GM21723 (cell line): Measurements from ENCODE around the gene NADSYN1.
A peak's percentile ranks its signal among the peaks of the same experiment; 100 is the strongest.

Experiments
- ATAC-seq: cut with Tn5 transposase; IDR thresholded peaks from one replicate; pipeline ENCODE4 v1.9.1; 2021; ENCODE audit warnings: mild to moderate bottlenecking, moderate library complexity; ENCODE audit not compliant: unreplicated experiment

Gene NADSYN1

DNA sequence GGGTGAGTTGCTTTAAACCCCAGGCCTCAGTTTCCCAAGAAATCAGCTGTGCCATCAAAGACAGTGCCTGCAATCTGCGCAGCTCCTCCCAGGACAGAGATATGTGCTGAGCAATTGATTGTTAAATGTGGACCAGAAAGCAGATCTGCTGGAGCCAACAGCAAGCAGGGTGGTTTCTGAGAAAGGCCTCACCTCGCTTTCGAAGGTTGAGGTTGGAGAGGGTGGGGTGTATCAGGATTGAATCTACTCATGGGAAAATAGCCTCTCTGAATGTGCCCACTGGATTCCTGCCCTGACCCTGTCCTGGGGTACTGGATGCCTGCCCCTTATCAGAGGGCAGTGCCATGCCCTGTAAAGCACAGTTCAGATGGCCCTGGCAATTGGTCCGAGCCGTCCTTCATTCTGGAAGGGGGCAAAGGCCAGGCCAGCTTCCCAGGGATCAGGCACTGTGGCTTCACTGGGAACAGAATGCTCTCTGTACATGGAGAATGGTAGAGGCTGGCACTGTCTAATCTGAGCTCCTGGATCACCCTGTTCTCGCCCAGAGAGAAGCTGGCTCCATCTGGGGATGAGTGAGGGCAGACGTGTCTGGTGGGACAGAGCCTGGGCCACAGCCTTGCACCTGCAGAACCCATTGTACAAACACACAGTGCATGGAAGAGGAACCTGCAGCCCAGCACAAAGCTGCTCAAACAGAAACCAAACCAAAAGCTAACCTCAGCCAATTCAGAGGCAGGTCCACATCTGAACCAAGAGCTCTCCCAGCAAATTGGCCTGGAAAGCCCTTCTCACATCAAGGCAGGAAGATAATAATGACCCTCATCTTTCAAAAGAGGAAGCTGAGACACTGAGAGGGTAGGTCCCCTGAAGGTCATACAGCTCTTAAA lies 20.0 kb upstream of the NADSYN1 start:
- ATAC-seq: no peak

DNA sequence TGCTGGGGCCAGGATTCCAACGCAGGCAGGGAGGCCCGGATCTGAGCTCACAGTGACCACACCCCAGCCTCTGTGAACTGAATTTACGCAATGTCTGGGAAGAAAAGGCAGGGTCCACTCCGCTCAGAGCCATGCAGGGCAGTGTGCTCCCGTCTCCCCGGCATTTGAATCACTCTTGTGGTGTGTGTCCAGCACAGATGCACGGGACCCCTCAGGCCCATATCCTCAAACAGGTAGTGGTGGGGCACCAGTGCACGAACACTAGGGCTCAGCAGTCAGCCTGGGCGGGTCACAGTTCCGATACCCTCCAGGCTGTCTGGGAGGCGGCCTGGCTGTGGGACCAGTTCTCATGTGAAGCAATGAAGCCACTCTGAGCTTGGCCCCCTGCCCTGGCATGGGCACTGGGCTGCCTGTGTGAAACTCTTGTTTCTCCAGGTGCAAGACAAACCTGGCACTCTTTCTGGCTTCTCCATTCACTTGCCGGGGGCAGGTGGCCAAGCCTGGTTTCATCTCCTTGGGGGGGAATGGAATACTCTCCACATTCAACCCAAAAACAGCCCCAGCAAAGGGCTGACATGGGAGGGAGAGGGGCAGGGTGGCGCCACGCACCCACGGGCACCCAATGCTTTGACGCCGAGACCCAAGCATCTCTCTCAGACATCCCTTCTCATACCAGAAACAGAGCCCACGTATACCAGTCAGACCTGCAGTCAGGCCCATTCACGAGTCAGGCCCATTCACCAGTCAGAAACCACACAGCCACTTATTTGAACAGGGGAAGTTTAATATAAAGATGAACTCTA lies 19.2 kb upstream of the NADSYN1 start:
- no peak for ATAC-seq

DNA sequence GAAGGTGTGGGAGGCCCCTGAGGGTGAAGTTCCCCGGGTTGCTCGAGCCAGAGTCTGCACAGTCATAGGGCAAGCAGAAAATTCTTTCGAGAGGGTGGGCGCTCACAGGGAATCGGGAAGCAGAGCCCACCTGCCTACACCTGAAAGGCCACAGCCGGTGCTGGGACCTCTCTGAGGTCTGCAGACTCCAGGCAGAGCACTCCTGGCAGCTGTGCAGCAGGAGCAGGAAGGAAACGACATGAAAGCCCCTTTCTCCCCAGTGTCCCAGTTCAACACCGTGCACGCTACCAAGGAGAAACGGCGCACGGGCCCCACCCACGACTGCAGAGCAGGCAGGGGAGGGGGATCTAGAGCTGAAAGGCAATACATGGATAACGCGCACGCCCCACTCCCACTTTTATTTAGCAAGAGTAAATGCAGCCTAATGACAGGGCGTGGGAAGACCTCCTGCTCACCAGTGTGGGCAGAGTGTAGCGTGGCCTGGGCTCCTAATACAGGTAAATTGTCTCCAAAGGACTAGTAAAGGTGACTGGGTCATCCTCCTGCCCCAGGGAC lies 18.4 kb upstream of the NADSYN1 start:
- ATAC-seq: no peak

DNA sequence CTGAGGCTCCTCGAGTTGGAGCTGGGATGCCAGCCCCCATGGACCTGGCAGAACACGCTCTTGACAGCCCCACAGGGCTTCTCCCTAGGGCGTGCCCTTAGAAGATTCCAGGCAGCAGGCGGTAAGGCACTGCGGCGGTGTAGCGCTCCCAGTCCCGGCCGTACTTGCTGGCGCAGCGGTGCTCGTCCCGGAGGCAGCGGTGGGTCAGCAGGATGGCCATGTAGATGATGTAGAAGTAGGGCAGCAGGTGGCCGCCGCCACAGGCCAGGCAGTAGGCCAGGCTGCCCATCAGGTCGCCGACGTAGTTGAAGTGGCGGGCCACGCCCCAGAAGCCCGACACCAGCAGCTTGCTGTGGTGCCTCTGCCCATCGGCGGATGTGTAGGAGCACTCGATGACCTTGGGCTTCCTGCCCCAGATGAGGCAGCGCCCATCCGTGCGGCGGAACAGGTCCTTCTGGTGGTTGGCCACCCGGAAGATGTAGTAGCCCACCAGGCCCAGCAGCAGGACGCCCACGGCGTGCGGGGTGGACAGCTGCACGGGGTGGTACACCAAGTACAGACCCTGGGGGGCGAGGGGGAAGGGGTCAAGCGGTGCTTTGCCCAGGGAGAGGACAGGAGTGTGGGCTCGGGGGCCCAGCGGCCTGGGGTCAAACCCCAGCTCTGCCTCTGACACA lies 17.6 kb upstream of the NADSYN1 start:
- no peak for ATAC-seq

DNA sequence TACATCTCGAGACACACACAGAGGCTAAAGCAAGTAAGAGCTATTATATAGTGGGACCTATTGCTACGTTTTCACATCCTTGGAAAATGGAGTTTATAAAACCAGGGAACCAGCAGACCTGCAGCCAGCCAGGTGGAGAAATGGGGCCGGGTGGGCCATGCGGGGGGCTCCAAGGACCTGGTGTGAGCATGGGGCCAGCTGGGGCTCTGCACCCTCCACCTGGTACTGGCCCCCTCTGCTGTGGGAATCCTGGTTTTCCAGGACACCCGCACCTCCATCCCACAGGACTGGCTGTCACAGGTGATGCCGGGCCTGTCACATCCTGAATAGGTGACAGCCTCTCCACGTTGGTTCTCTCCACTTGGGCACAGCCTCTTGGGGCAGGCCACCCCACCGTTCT lies 16.1 kb upstream of the NADSYN1 start:
- no peak for ATAC-seq

DNA sequence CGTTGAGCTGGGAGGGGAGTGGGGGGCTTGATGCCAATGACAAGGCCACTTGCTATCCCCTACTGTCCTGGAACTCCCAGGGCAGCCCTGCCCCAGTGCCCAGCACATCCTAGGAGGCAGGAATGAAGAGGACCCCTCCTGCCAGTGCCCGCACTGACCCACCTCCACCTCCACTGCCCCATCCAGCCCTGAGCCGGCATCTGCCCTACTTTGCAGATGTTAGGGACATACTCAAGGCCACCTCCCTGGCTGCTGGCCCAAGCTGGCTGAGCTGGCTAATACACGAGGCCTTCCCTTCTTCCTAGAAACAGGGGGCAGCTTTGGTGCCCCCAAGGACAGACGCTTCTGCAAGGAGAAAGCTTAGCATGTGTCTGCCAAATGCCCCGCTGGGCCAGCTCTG lies 15.6 kb upstream of the NADSYN1 start:
- no peak for ATAC-seq

DNA sequence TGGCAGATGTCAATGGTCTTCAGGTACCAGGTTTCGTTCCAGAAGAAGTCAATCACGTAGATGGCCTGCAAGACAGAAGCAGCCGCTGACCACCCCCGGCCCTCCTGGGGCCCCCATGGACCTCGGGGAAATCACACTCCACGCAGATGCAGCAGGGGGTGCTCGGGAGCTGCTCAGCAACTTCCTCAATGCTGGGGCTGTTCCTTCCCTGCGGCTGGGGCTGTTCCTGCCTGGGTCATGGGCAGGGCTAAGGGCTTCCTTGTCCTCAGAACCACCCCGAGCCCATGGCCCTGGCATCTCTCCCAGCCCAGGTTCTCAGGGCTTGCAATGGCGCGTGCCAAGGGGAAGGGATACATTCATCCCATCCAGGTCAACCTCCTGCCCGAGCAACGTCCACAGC lies 15.1 kb upstream of the NADSYN1 start:
- ATAC-seq: no peak

DNA sequence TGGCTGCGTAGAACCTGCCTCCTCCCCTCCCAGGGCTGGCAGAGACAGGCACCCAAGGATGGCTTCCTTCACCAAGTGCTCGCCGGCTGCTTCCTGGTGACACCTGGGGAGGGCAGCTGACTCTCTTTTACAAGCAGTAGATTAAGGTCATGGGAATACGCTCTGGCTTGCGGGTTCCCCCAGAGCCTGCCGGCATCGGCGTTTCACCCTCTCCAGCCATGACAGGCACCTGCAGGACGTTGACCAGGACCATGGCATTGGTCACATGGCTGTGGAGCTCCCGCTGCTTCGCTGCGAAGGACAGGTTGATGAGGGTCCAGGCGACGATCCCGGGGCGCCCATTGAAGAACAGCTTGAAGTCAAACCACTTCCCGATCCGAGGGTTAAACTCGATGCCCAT lies 14.4 kb upstream of the NADSYN1 start:
- no peak for ATAC-seq

DNA sequence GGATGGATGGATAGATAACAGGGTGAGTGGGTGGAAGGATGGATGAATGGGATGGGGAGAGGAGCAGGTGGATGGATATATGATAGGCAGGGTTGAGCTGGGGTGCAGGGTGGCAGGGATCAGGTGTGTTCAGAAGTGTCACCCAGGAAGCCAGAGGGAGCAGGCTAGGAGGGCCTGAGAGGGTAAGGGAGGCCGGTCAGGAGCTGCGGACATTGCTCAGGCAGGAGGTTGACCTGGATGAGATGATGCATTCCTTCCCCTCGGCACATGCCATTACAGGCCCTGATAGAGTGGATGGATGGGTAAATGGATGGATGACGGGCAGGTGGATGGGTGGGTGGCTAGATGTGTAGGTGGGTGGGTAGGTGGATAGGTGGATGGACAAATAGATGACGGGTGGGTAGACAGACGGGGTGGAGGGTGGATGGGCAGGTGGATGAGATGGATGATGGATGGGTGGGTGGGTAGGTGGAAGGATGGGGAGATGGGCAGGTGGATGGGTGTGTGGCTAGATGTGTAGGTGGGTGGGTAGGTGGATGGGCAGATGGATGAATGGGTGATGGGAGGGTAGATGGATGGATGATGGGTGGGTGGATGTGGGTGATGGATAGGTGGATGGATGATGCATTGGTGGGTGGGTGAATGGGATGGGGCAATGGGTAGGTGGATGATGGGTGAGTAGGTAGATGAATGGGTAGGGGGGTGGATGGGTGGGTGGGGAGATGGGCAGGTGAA lies 12.8 kb upstream of the NADSYN1 start:
- ATAC-seq: no peak

DNA sequence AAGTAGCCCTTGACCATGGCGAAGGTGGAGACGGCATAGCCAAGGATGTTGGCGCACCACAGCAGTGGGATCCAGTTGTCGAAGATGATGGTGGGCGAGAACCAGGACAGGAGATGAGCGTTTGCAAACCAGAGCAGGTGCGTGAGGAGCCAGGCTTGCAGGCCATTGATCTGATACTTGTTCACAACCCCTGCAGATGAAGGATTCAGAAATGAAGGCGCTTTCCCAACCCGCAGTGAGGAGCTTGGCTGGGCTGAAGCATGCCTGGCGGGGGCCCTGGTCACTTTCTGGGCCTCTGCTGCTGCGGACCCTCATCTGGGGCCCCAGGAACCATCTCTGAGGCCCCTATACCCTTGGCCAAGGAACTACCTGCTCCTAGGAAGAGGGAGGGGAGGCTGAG lies 11.8 kb upstream of the NADSYN1 start:
- ATAC-seq: no peak

DNA sequence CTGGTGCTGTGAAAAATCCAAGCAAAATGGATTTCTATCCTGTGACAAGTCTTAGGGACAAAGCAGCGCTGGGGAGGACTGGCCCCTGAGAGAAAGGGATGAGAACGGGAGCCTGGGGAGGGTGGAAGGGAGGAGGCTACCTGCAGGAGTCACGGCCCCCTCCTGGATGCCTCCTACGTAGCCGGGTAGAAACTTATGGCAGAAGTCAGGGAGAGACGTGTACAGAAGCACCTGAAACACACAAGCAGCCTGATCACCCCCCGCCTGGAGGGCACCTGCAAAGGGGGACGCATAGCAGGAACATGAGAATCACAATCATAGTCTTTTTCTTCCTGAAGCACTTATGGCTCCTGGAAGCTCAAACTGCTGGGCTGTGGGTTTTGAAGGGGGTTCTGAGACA lies 10.9 kb upstream of the NADSYN1 start:
- no peak for ATAC-seq

DNA sequence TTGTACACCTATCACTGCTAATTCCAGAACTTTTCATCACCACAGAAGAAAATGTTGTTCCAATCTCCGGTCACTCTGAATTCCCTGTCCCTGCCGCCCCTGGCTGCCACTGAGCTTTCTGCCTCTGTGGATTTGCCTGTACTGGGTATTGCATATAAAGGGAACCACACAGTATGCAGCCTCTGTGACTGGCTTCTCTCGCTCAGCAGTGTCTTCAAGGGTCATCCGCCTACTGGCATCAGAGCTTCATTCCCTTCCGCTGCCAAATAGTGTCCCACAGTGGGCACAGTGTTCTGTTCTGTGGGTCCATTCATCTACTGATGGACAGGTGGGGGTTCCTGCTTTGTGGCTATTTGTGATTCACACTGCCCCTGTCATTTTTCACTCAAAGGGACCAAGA lies 10.1 kb upstream of the NADSYN1 start:
- ATAC-seq: no peak

DNA sequence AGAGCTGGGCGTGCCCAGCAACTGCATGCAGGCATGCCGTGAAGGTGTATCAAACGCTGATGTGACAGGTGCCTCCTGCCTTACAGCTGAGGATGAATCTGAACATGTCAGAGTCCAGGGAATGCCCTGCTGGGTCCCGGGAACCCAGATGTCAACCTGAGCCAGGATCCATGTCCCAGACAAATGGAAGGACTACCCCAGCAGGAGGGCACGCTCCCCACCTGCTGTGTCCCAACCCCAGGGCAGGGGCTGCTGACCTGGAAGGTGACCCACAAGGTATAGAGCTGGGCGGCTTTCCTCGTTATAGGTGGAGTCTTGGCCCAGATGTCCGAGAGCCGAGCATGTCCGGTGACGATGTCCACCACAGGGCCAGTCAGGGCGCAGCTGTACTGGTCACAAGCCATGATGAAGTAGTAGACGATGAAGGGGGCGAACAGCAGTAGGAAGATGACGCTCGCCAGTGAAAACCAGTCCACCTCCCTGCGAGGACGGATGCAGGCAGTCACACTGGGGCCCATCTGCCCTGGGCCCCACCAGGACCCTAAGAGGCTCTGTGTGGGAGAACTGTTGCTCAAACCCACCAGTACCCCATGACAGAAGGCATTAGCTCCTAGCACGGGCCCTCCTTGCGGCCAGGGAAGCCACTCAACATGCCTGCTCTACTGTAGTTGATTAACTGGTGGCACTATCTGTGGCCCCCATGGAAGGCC lies 9.1 kb upstream of the NADSYN1 start:
- ATAC-seq: no peak

DNA sequence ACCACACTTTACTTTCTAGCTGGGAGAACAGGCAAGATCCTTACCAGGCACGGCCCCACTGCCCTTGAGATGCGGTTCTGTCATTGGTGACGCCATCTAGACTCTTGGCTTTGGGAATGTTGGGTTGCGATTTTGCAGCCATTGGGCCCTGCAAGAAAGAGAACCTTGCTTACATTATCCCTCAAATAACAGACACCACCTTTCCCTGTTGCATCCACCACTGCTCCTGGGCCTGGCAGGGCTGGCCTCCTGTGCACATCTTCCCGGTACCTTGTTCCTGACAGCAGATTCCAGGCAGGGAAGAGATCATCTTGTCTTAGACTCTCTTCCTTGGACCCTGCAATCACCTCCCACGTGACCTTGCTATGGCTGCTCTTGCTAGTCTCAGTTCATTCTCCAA lies 8.2 kb upstream of the NADSYN1 start:
- no peak for ATAC-seq

DNA sequence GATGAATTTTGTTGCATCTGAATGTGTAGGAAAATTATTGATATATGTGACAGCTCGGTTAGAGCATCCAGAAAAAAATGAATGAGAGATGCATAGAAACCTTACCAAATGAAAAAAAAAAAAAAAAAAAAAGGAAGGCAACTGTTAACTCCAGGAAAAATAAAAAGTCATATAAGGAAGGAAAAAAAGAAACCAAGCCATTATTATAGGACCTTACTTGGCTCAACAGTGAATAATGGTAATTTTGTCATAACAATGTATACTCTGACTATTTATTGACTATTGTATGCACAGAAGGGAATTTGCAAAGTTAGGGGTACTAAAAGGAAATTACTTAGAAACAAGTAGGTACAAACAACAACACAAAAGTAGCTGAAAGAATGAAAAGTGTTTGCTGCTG lies 6.9 kb upstream of the NADSYN1 start:
- ATAC-seq: no peak

DNA sequence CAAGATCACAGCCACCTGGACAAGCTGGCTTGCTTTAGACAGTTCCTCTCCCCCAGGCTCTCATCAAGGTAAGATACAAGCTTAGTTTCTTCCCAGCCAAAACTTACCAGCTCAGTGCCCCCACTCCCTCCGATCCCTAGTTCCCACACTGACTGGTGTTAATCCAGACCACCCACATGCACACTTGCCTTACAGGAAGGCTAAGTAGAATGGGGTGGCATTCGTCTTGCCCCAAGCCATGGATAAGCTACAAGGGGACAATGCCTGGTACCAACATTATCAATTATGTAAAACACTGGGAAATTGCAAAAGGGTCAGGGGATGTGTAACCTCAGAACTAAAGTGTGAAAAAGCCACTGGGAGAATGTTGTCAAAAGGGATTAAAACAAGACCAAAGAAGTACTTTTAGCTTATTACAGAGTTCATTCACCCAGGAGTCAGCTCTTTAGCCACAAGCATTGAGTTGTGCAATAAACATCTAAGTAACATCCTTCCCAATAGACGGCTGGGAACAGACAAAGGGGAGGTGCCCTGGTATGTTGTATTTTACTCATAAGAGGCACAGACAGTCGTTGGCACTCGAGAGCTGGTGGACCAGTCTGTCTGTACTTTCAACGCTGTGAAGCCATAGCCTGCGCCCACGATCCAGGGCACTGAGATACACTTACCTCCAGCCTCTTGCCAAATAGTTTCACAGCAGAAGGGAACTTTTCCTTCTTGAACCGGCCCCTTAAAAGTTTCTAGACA lies 5.9 kb upstream of the NADSYN1 start:
- no peak for ATAC-seq

DNA sequence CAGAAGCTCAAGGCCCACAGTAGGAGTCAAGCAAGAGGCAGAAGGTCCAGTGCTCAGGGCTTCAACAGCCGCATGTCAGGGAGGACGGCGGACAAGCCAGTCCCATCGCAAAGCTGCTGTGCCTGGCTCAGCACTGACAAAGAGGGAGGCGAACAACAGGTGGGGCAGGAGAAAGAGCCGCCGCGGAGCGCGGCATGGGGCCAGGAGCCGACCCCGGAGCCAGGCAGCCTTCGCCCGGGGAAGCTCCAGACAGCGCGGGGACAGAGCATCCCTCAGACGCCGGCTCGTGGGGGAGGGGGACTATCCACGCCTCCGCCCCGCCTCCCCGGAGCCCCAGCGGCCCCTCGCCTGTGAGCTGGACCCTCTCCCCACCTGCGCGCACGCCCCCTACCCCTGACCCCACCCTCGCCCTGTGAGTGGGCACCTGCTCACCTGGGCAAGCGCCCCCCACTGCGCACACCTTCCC lies 5.2 kb upstream of the NADSYN1 start:
- no peak for ATAC-seq

DNA sequence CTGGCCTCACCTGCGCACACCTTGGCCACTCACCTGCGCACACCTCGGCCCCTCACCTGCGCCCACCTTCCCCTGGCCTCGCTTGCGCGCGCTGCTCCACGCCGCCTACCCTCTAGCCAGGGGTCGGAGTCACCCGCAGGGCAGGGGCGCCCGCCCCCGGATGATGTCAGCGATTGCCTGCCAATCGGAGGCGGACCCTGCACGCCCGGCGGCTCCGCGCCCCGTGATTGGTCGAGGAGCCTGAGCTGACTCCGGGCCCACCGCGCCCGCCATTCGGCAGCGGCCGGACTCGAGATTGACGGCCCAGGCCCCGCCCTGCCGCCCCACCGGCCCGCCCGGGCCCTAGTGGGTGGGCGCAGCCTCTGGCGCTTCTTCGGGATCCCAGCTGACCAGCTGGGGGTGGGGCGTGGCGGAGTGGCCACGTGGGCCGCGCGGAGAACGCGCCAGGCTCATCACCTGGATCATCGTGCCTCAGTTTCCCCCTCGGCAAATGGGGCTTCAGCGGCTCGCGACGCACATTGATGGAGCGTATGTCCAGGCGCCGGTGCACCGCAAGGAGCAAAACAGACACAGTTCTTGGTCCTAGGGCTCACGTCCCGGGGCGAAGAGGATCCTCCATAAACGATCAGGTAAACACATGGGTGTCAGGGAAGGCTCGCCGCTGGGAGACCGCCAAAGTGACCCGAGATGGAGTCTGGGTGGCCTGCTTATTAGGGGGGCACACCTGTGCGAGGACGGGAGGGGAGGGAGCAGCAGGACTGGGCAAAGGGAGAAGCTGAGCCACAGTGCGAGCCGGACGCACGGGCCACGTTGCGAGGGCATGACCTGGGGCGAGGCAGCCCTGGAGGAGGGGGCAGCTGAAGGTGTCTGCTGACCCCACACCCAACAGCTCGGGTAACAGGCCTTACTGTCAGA lies 4.5 kb upstream of the NADSYN1 start, which contains the start of gene DHCR7:
Gene DHCR7 (minus strand): TSS at position 137 of the 915 bp plus-strand sequence. CDS start 3,441 bp downstream, outside the sequence.
- ATAC-seq: peak; percentile 74
